NCI-H2227 treated with DMSO at 0.1 percent for 48 hours (cell line): Measurements from ENCODE around the gene AIFM2.
"Not testable (repeated sequence)": the region's sequence is repeated elsewhere in the genome, so short reads cannot be mapped to it uniquely, and the experiment has no call there.

Experiments used
- DNase-seq: peaks from one replicate; lab custom pipeline; 2025; lab: John Stamatoyannopoulos, UW

AIFM2 gene

GRCh38 chr10:70090951-70091350, 41.7 kb downstream of the AIFM2 start:
- no peak for DNase-seq

GRCh38 chr10:70090013-70090412, 42.6 kb downstream of the AIFM2 start:
- no peak for DNase-seq

- DNase-seq = no peak
Observed at GRCh38 chr10:70088308-70088698, 44.3 kb downstream of the AIFM2 start.

GRCh38 chr10:70087616-70088307, 44.9 kb downstream of the AIFM2 start:
- no peak for DNase-seq

- no peak for DNase-seq
Observed at GRCh38 chr10:70085975-70086613, 46.5 kb downstream of the AIFM2 start.

- no peak for DNase-seq
Observed at GRCh38 chr10:70084189-70084588, 48.4 kb downstream of the AIFM2 start.

- DNase-seq = not testable (repeated sequence)
Observed at GRCh38 chr10:70080789-70081188, 51.8 kb downstream of the AIFM2 start.

GRCh38 chr10:70078937-70079336, 53.7 kb downstream of the AIFM2 start:
- DNase-seq = no peak

- no peak for DNase-seq
Observed at GRCh38 chr10:70078329-70078728, 54.3 kb downstream of the AIFM2 start.

GRCh38 chr10:70074971-70075370, 57.7 kb downstream of the AIFM2 start:
- DNase-seq = no peak

GRCh38 chr10:70074165-70074564, 58.5 kb downstream of the AIFM2 start:
- no peak for DNase-seq

- no peak for DNase-seq
Observed at GRCh38 chr10:70070834-70071233, 61.8 kb downstream of the AIFM2 start.

GRCh38 chr10:70069346-70069745, 63.3 kb downstream of the AIFM2 start:
- DNase-seq = no peak

GRCh38 chr10:70068925-70069324, 63.7 kb downstream of the AIFM2 start:
- DNase-seq = no peak

- DNase-seq = no peak
Observed at GRCh38 chr10:70067586-70067985, 65.0 kb downstream of the AIFM2 start.

GRCh38 chr10:70066190-70066589, 66.4 kb downstream of the AIFM2 start:
- DNase-seq = no peak

GRCh38 chr10:70064486-70064885, 68.1 kb downstream of the AIFM2 start:
- no peak for DNase-seq

- DNase-seq = no peak
Observed at GRCh38 chr10:70063418-70064098, 69.1 kb downstream of the AIFM2 start.
